GM23338 (cell line): ENCODE data around the gene CKB. TPM values are rescaled to one million over a fixed set of nuclear protein-coding genes. Genes with fewer than 3 reads are reported as not detected.
A peak's percentile ranks its signal among the peaks of the same experiment; 100 is the strongest.

Experiments used
- CREB1 ChIP-seq: fragments of 250-450 bp; sonication (Bioruptor Pico); IDR thresholded peaks from 2 replicates; pipeline ENCODE4 v1.5.0; 2020; ENCODE audit warnings: low read depth, mild to moderate bottlenecking, moderate library complexity
- CTCF ChIP-seq, 2 experiments: fragments of 200-600 bp in 1 of 2; sonication (generic) in 1 of 2; conservative IDR thresholded peaks; 2 replicates each; pipeline versions ENCODE4 v1.5.1 to v1.6.1; 2016 to 2017; ENCODE audit warnings: antibody characterized with exemption in 2 of 2, low read depth in 2 of 2, mild to moderate bottlenecking in 2 of 2, moderate library complexity in 1 of 2
- ETS1 ChIP-seq: IDR thresholded peaks from 2 replicates; pipeline ENCODE4 v1.6.1; 2016; ENCODE audit warnings: antibody characterized with exemption
- EZH2 ChIP-seq: fragments of 200-600 bp; sonication (generic); IDR thresholded peaks from one replicate; pipeline ENCODE4 v1.8.0; 2017; ENCODE audit warnings: antibody characterized with exemption, mild to moderate bottlenecking, low read depth; ENCODE audit not compliant: unreplicated experiment
- JUNB ChIP-seq: IDR thresholded peaks from one replicate; pipeline ENCODE4 v1.6.1; 2016; ENCODE audit warnings: antibody characterized with exemption; ENCODE audit not compliant: unreplicated experiment
- ZNF462 ChIP-seq: fragments of 250-450 bp; sonication (Bioruptor Pico); IDR thresholded peaks from 2 replicates; pipeline ENCODE4 v1.5.0; 2020; ENCODE audit warnings: mild to moderate bottlenecking, moderate library complexity
- polyA plus RNA-seq: library from polyadenylated mRNA; unstranded; fragments of >200 nt; fragmentation: Nextera tagmentation; extraction: Ambion mirVana; gene quantifications from 2 replicates; pipeline ENCODE4 v1.2.1, GENCODE V29; 2016
- total RNA-seq: library from RNA; depleted of rRNA; stranded (reverse); fragments of >200 nt; shearing (Covaris generic); gene quantifications from 2 replicates; pipeline ENCODE4 v1.2.3, GENCODE V29; 2014

Gene CKB
- total and polyA plus RNA-seq, 2 experiments from 2014 or later = 604 to 852 TPM

- TF ChIP-seq ZNF462 (CRISPR knock-in tag) (no peak), ETS1 (no peak), JUNB (no peak), CTCF (conservative IDR thresholded peaks at IDR 0.05; ENCODE audit: low read depth in 2 of 2) (peak; percentile 27 to 38), EZH2 (no peak), CREB1 (CRISPR knock-in tag) (no peak)
These were observed 17.6 kb downstream of the CKB start (continued) for GRCh38 chr14:103504991-103505565.
